Ovary (tissue), 3 donors: Measurements from ENCODE around the gene COX7C.

Experiments
- CTCF ChIP-seq, 3 donors: fragments of 450-650 bp in 2 of 3; fragments of 200-600 bp in 1 of 3; IDR thresholded peaks; one replicate each; pipeline versions ENCODE4 v1.5.1 to v1.8.0; 2016 to 2022; ENCODE audit warnings: antibody characterized with exemption in 3 of 3, mild to moderate bottlenecking in 1 of 3
- POLR2A ChIP-seq: fragments of 450-650 bp; IDR thresholded peaks from one replicate; pipeline ENCODE4 v1.6.1; 2017; ENCODE audit warnings: antibody characterized with exemption, mild to moderate bottlenecking, moderate library complexity
- donor health status: DM: no; HTN: no; CAD: no.

- TF ChIP-seq CTCF (IDR thresholded peaks at IDR 0.05) (no peak), POLR2A (no peak)
Observed at GRCh38 chr5:86613455-86613854, 4.3 kb upstream of the COX7C start.
